ENCODE results near the gene TMEM163.
"Not testable (repeated sequence)": the region's sequence is repeated elsewhere in the genome, so short reads cannot be mapped to it uniquely, and the experiment has no call there.

TMEM163 gene

DNA sequence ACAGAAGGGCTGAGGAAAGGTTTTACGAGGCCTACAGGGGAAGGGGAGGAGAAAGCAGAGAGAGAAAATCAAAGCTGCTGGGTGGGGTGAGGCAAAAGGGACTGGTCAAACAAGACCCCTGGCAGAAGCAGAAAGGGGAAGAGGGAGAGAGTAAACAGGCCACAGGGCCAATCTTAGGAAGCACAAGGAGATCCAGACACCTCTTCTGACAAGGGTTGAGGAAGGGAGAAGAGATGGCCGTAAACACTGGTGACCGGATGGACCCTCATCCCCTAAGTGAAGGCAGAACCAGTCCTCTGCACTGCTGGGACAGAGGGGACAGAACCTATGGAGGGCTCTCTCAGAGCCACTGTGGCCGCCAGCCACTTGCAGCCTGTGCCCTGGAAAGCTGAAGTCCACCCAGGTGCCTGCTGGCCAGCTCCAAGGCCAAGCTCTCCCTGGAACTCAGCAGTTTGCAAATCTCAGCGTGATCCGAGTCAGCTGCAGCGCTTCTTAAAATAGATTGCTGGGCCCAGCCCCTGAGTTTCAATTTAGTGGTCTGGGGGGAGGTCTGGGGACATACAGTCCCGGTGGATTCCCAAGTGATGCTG, 108.8 kb downstream of the TMEM163 start:
- no peak for DNase-seq

- no peak for DNase-seq
Measured at GRCh38 chr2:134603966-134604365, 114.8 kb downstream of the TMEM163 start.

- DNase-seq: no peak
Measured at GRCh38 chr2:134602666-134603065, 116.1 kb downstream of the TMEM163 start.

DNA sequence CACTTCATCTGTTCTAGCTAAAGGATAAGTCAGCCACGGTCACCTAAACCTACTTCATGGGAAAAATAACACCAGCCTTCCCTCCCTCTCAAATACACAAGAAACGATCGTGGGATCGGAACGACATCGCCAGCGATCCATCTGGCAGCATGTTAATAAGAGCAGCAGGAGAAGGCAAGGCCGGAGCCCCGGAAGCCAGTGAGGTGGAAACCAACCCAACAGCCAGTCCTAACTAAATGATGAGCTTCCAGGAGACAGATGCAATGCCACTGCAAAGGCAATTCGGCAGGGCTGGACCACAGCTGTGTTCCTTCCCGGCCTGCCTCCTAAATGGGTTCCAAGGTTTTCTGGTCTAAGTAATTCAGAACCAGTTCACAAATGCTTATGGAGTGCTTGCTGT, 117.5 kb downstream of the TMEM163 start:
- DNase-seq: no peak

- no peak for DNase-seq
Measured at GRCh38 chr2:134600208-134600607, 118.6 kb downstream of the TMEM163 start.

GRCh38 chr2:134599236-134599635, 119.6 kb downstream of the TMEM163 start:
- DNase-seq: no peak

- DNase-seq: no peak
Measured at GRCh38 chr2:134594399-134594798, 124.4 kb downstream of the TMEM163 start.

- no peak for DNase-seq
Measured at GRCh38 chr2:134593519-134593918, 125.3 kb downstream of the TMEM163 start.

GRCh38 chr2:134592377-134592776, 126.4 kb downstream of the TMEM163 start:
- no peak for DNase-seq

- DNase-seq: no peak
Measured at GRCh38 chr2:134591526-134591925, 127.3 kb downstream of the TMEM163 start.

GRCh38 chr2:134590679-134591078, 128.1 kb downstream of the TMEM163 start:
- DNase-seq: no peak

DNA sequence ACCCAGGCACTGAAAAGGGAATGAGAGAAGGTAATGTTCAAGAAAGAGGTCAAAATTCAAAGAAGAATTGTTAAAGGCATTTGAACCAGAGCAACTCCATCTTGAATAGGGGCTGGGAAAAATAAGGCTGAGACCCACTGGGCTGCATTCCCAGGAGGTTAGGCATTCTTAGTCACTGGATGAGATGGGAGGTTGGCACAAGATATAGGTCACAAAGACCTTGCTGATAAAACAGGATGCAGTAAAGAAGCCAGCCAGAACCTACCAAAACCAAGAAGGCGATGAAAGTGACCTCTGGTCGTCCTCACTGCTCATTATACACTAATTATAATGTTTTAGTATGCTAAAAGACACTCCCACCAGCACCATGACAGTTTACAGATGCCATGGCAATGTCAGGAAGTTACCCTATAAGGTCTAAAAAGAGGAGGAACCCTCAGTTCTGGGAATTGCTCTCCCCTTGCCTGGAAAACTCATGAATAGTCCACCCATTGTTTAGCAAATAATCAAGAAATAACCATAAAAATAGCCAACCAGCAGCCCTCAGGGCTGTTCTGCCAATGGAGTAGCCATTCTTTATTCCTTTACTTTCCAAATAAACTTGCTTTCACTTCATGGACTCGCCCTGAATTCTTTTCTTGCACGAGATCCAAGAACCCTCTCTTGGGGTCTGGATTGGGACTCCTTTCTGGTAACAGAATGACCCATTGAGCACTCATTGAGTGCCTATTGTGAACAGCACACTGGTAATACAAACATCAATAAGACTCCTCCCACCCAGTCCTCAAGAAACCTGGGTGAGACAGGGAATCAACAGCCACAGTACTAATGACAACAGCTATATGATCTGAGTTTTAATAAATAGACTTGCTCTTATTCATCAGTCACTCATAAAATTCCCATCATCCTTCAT, 129.4 kb downstream of the TMEM163 start:
- DNase-seq: not testable (repeated sequence)

GRCh38 chr2:134588556-134588955, 130.2 kb downstream of the TMEM163 start:
- DNase-seq: no peak

DNA sequence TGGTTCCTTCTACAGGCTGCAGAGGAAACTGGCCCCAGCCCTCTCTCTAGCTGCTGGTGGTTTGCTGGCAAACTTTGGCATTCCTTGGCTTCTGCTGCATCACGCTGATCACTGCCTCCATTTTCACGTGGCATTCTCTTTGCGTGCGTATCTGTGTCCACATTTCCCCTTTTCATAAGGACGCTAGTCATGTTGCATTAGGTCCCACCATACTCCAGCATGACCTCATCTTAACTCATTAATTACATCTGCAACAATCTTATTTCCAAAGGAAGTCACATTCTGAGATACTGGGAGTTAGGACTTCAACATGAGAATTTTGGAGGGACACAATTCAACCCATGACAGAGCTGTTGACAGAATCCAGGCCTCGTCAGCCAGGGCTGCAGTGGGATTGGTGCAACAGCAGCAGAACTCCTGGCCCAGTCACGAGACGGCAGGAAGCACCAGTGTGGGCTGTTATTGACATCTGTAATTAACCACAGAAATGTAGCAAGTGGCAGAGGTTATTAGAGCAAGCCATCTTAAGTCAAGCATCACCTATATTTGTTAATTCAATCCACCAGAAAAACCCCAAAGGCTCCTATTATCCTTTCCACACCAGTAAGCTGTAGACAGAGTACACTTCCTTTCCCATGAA, 132.4 kb downstream of the TMEM163 start:
- DNase-seq: no peak

DNA sequence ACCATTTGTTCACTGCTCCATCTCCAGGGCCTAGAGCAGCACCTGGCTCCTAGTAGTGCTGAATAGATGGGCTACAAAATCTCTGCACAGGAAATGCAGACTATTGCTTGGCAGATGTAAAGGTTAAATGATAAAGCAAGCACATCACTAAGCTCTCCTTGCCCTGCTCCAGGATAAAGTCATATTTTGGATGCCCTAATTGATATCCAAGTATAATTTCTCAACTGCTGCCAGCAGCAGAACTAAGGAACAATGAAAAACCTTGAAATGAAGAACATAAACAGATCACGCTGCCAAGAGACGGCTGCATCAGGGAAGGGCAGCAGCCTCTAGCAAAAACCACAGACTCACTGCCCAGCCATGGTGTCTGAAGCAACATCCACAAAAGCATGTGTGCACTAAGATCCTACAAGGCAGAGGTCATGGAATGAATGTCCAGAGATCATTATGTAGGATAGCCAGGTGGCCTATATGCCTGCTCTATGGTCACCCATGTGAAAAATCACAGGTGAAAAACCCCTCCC, 134.7 kb downstream of the TMEM163 start:
- no peak for DNase-seq

GRCh38 chr2:134583462-134583861, 135.3 kb downstream of the TMEM163 start:
- no peak for DNase-seq

- DNase-seq: no peak
Measured at GRCh38 chr2:134582547-134582899, 136.3 kb downstream of the TMEM163 start.

DNA sequence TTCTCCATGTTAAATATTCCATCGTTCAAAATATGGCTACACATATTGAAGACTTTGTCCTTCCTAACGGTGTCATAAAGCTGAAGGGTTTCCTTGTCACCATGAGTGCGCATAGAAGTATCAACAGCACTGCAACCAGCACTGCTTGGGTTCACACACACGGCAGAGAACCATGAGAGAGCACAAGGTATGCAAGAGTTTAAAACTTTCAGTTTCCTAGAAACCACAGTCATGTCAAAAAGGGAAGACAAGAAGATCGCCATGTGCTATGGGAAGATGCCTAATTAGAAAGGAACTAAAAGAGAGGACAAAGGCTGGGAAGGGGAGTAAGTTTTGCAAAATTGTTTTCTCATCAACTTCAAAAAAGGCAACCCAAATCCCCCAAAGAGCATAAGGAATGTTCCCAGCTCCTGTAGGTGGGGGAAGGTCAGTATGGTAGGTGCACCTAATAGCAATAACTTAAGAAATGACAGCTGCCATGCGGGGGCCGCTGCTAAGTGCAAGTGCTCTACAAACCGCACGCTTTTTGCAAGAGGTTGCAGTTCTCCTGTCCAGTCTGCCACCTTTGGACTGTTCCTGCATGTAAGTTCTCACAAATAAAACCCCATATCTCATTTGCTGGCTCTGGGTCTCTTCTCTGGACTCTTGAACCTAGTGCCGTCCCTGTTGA, 136.8 kb downstream of the TMEM163 start:
- no peak for DNase-seq

DNA sequence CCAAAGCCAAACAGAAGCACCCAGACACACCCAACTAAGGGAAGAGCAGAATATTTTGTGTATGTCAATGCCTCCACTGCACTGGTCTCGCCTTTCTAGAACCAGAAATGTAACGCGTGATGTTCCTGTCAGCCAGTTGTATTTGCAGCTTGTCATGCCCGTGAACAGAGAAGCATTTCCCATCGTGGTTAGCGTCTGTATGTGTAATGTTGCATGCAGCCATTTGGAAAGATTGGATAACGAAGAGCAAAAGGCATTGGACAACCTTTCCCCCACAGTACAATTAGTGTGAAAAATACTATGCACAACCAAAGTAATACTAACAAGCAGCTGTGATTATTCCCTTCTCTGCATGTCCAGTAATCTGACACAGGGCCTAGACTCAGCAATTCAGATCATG, 140.5 kb downstream of the TMEM163 start:
- no peak for DNase-seq

DNA sequence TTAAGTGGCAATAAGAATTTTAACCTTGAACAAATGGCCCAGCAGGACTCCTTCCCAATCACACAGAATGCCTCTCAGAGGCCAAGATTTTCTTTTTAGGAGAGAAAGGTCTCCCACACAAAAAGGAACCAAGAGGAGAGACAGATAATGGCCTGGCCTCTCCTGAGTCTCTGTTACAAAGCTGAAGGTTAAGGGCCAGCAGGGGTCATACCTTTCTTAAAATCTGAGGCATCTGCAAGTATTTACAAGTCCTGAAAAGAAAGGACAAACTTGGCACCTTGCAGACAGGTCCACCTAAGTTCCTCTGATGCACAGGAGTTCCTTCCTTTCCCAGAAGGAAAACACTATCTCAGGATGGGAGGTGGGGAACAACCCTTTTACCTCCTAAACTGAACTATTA, 142.3 kb downstream of the TMEM163 start:
- no peak for DNase-seq

DNA sequence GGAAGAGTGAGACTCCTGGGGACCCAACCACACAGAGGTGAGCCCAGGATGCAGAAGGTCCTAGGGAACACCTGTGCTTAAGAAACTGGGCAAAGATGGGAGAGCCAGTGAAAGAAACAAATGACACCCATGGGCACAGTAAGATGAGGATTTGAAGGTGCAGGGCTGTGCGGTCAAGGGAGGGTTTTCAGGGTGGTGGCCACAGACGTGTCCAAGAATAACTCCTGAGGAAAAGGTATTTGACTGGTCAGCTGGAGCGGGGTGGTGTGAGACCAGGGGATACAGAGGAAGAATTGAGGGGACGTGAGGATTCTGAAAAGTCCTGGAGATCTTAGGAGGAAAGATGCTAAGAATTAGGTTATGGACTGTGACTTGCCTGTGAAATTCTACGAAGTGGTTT, 142.9 kb downstream of the TMEM163 start:
- no peak for DNase-seq

- DNase-seq: no peak
Measured at GRCh38 chr2:134574611-134575330, 144.0 kb downstream of the TMEM163 start.

GRCh38 chr2:134573724-134574123, 145.1 kb downstream of the TMEM163 start:
- no peak for DNase-seq

All from bone marrow (tissue), 2 donors.